Left ventricle myocardium superior (tissue), 1 donor: ENCODE data around the gene SLC22A2. TPM values are rescaled to one million over a fixed set of nuclear protein-coding genes. Genes with fewer than 3 reads are reported as not detected.
A peak's percentile ranks its signal among the peaks of the same experiment; 100 is the strongest.
"Not testable (repeated sequence)": the region's sequence is repeated elsewhere in the genome, so short reads cannot be mapped to it uniquely, and the experiment has no call there.

Experiments used
- ATAC-seq: fragments of 200-7000 bp; cut with Tn5 transposase; one replicate; pipeline ENCODE4 v1.9.1; 2020; ENCODE audit warnings: mild to moderate bottlenecking, moderate library complexity
- DNase-seq: peaks from one replicate; pipeline ENCODE4 v3.0.0-alpha.2; 2020
- intact Hi-C: fragments of 100-400 bp; cut with micrococcal nuclease; formaldehyde crosslinking; loops from one replicate; pipeline ENCODE4 v1.11.0; 2022
- total RNA-seq: library from RNA; stranded (reverse); fragmentation: NEBNext Ultra II Directional; extraction: Animal tissue kit (Norgen Biotek cat#: 25700); gene quantifications from one replicate; pipeline ENCODE4 v1.2.1, GENCODE V29; 2021
- donor health status: DM: no; HTN: yes; CAD: no; lungs with severe emphysema.

Gene SLC22A2
- total RNA-seq, 1 donor from 2014 or later = not detected

DNA sequence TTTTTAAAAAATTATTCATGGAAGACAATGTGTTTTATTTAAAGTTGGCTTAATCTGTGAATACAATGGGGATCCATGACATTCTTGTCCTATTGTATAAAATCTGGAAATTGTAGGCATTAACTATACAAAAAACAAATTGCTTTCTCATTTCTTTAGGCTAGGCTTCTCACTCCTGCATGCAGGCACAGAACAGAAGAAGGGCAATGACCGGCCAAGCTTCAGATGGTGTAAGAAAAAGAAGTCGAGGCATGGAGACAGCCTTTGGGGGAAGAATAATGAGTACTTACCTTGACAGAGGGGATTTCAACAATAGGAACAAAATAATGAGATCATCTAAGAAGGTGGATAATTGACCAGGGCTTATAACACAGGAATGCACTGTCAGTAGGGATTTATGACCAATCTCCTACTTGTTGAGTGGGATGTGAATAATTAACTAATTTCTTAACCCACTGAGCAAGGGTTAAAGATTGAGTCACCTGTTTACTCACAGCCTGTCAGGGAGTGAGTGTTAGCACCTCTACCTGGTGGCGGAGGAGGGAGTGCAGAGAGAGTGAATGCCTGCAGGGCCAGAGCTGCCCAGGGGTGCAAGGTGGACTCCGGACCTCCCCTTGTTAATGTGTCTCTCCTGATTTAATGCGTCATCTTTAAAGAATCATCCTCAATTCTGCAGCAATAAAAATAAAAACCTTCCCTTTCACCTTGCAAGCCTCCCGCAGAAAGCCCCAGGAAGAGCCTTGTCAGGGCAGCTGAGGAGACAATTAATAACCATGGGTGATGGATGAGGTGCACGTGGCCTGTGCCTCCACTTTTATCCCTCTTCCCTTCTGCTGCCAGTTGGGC, 3.9 kb downstream of the SLC22A2 start:
- DNase-seq = no peak
- intact Hi-C loops = no loop called here
- no peak for ATAC-seq

DNA sequence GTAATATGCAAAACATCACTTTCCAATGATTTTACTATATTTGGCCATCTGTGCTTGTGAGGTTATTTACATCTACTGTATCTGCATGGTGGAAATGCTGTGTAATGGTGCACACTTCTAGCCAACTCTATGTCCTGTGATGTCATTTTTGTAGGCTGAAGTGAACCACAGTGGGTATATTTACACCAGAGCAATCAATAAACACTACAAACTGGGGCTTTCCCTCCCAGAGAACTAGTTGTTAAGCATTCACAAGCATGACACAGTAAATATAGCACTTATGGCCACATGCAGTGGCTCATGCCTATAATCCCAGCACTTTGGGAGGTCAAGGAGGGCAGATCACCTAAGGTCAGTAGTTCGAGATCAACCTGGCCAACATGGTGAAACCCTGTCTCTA, 4.9 kb downstream of the SLC22A2 start:
- no peak for DNase-seq
- no peak for ATAC-seq
- intact Hi-C loops = no loop called here

GRCh38 chr6:160253292-160253691, 5.3 kb downstream of the SLC22A2 start:
- no peak for DNase-seq
- no peak for ATAC-seq
- intact Hi-C loops = no loop called here

DNA sequence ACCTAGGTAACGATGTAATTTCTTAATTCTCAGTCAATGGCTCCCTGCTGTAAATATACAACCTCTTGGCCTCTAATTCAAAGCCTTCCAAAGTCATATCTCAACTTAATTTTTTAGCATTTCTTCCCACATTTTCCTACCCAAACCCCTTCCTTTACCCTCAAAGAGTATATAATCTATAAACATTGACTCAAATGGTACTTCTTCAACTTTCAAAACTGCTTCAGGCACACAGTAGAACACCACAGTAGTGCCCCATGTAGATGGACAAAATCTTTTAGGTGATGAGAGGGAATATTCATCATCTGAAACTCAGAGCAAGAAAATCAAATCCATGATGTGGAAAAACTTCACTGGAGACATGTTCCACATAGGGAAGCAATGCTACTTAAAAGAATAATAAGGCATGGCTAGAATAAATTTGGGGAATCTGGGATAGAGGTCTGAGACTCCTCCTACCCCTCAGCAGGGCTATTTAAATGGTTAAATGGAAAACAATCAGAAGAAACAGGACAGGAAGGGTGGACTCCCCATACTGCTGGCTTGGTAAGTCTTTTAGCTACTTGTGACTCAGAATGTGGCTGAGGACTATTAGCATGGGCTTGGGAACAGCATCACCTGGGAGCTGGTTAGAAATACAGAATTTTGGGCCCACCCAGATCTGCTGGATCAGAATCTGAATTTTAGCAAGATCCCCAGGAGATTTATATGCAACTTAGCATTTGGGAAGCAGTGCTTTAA, 6.4 kb downstream of the SLC22A2 start:
- DNase-seq = no peak
- ATAC-seq = no peak
- intact Hi-C loops = no loop called here

DNA sequence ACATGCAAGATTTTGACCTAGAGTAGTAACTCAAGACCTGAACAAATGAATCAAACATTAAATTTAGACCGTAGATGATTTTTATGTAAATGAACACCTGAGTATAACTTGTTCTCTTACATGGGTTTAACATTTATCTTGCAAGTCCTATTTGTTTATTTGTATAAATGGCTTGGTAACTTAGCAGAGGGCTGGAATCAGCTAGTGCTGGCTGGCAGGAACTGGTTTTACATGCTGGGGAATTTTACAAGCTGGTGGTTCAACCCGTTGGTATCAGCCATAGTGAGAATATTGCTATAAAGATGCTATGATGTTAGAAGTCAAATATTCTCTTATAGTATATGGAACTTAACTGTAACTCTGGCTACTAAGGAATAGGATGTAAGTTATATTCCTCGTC, 8.9 kb downstream of the SLC22A2 start:
- DNase-seq (no peak), ATAC-seq (no peak)
- intact Hi-C loops = no loop called here

GRCh38 chr6:160248538-160248937, 10.1 kb downstream of the SLC22A2 start:
- intact Hi-C loops = no loop called here

GRCh38 chr6:160247457-160247883, 11.2 kb downstream of the SLC22A2 start:
- intact Hi-C loops = no loop called here
- DNase-seq = peak; percentile 32
- peak; percentile 51 for ATAC-seq

More at GRCh38 chr6:160248538-160248937, 10.1 kb downstream of the SLC22A2 start:
- DNase-seq = no peak
- ATAC-seq = no peak

GRCh38 chr6:160240691-160241084, 17.9 kb downstream of the SLC22A2 start:
- intact Hi-C loops = no loop called here
- ATAC-seq (no peak), DNase-seq (no peak)

DNA sequence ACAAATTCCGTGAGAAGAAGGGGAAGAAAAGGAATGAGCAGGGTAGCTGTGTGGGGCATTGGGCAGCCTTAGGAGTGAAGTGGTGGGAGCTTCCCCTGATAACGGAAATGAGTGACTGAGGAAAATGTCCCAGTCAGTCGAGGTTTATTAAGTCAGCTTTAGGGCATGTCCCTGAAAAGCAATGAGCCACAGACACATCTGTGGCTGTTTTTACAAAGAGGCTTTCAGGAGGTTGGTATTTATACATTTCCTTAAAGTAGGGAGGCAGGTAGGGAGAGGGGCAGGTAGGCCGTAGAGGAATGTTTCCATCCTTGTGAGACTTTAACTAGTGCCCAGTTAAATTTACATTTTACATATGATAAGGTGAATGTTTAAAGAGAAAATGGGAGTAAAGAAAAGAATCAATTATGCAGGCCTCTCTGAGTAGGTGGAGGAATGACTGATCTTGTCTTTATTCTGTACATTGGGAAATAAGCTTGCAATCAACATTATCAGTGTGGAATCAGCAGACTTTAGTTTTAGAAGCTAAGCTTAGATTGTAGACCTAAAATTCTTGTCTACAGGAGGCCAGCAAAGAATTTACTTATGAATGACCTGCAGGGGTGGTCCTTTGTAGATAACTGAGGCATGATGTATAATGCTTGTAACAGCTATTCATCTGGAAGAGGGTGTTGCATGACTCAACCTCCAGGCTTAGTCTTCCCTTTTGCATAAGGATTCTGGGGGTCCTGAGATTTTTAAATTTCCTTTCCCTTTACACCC, 18.5 kb downstream of the SLC22A2 start:
- intact Hi-C loops = no loop called here
- ATAC-seq = no peak
- no peak for DNase-seq

DNA sequence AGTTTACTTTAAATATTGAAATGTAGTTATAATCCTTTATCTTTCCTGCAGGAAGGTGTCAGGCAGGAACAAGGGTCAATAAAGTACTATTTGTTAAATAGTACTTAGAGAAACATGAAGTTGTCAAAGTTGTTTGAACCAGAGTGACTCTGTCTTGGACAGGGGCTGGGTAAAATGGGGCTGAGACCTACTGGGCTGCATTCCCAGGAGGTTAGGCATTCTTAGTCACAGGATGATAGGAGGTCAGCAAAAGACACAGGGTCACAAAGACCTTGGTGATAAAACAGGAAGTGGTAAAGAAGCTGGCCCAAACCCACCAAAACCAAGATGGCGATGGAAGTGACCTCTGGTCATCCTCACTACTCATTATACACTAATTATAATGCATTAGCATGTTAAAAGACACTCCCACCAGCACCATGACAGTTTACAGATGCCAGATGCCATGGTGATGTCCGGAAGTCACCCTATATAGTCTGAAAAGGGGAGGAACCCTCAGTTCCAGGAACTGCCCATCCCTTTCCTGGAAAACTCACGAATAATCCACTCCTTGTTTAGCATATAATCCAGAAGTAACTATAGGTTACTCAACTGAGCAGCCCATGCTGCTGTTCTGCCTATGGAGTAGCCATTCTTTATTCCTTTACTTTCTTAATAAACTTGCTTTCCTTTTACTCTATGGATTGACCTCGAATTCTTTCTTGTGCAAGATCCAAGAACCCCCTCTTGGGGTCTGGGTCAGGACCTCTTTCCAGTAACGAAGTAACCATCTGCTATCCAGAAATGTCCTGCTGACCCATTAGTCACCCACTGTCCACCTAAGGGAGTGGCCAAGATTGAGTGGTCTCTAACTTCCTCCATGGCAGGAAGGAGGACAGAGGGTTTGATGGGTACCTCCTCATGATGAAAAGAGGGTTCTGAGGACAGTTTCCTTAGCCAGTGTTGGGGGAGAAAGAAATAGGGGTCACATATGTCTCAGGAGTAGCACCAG, 19.6 kb downstream of the SLC22A2 start:
- intact Hi-C loops = no loop called here
- ATAC-seq (no peak), DNase-seq (no peak)

DNA sequence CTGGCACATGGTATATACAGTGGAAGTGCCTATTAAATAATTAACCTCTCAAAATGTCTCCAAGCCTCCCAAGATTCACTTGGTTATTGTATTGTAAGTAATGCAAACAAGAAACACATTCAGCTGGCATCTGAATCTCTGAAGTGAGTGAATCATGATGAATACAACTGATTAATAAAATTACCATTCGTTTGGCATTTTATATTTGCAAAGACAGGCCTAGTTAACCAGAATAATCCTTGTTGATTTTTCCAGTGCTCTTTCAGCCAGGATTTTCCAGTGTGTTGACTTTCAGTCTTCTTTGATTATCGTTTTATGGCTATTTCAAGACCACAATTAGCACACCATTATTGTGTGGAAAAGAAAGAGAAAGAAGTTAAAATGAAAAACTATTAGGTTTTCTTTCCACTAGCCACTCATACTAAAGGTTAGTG, 20.3 kb downstream of the SLC22A2 start:
- ATAC-seq (no peak), DNase-seq (no peak)
- intact Hi-C loops = no loop called here

GRCh38 chr6:160237597-160238275, 20.9 kb downstream of the SLC22A2 start:
- DNase-seq, intact Hi-C loops, ATAC-seq: not testable (repeated sequence)

- ATAC-seq, intact Hi-C loops, DNase-seq: not testable (repeated sequence)
These were observed 22.3 kb downstream of the SLC22A2 start for GRCh38 chr6:160236235-160236872.

GRCh38 chr6:160233950-160234640, 24.5 kb downstream of the SLC22A2 start:
- intact Hi-C loops, DNase-seq, ATAC-seq: not testable (repeated sequence)

GRCh38 chr6:160227769-160228161, 30.9 kb downstream of the SLC22A2 start:
- no peak for DNase-seq
- intact Hi-C loops = no loop called here

GRCh38 chr6:160227038-160227768, 31.4 kb downstream of the SLC22A2 start:
- no peak for DNase-seq
- intact Hi-C loops = no loop called here
- ATAC-seq = no peak

More at GRCh38 chr6:160227769-160228161, 30.9 kb downstream of the SLC22A2 start:
- no peak for ATAC-seq
